PC-9 (cell line): Measurements from ENCODE around the gene KIAA0753. TPM values are rescaled to one million over a fixed set of nuclear protein-coding genes. Genes with fewer than 3 reads are reported as not detected.
"Not testable (repeated sequence)": the region's sequence is repeated elsewhere in the genome, so short reads cannot be mapped to it uniquely, and the experiment has no call there.

ENCODE experiments used
- BruUV-seq: library from RNA; stranded (reverse); fragments of 400-500 nt; replicated peaks from 2 replicates; lab custom pipeline; 2021; lab: Mats Ljungman, UMichigan
- CTCF ChIA-PET: fragments of 300-600 bp; sonication (Branson Sonifier 250); formaldehyde crosslinking; loops from one replicate; lab custom pipeline; 2022; ENCODE audit warnings: antibody characterized with exemption; lab: Charles Lee
- POLR2A ChIA-PET: fragments of 300-600 bp; sonication (Branson Sonifier 250); formaldehyde crosslinking; loops from one replicate; lab custom pipeline; 2022; ENCODE audit warnings: antibody characterized with exemption; ENCODE audit not compliant: unreplicated experiment; lab: Charles Lee
- DNase-seq, 2 experiments: peaks; one replicate each; pipeline versions ENCODE4 v3.0.0 to v3.0.0-alpha.2; 2015 to 2022; ENCODE audit warnings: mixed read lengths in 1 of 2
- H2AFZ ChIP-seq: fragments of 200-600 bp; sonication (generic); 2 replicates; pipeline ENCODE4 v1.8.1; 2017; ENCODE audit warnings: antibody characterized with exemption
- H3F3A ChIP-seq: fragments of 200-600 bp; sonication (generic); 2 replicates; pipeline ENCODE4 v1.8.1; 2017; ENCODE audit warnings: antibody characterized with exemption, mild to moderate bottlenecking, low read depth; ENCODE audit not compliant: insufficient read depth
- H3K27ac ChIP-seq: fragments of 200-600 bp; sonication (generic); 2 replicates; pipeline ENCODE4 v1.6.1; 2016; ENCODE audit warnings: mixed run types
- H3K27me3 ChIP-seq: fragments of 200-600 bp; sonication (generic); 2 replicates; pipeline ENCODE4 v1.6.1; 2016; ENCODE audit warnings: low read depth, mixed run types; ENCODE audit not compliant: insufficient read depth
- H3K36me3 ChIP-seq: fragments of 200-600 bp; sonication (generic); 2 replicates; pipeline ENCODE4 v1.6.1; 2016; ENCODE audit warnings: low read depth, mixed run types
- H3K4me1 ChIP-seq: fragments of 200-600 bp; sonication (generic); replicated peaks from 2 replicates; pipeline ENCODE4 v1.6.1; 2016; ENCODE audit warnings: mixed run types; ENCODE audit not compliant: insufficient read depth
- H3K4me2 ChIP-seq: fragments of 200-600 bp; sonication (generic); 2 replicates; pipeline ENCODE4 v1.6.1; 2017; ENCODE audit warnings: mixed run types
- H3K4me3 ChIP-seq: fragments of 200-600 bp; sonication (generic); 2 replicates; pipeline ENCODE4 v1.6.1; 2016; ENCODE audit warnings: mixed run types
- H3K79me2 ChIP-seq: fragments of 200-600 bp; sonication (generic); 2 replicates; pipeline ENCODE4 v1.6.1; 2017; ENCODE audit warnings: low read depth, mixed run types
- H3K9me2 ChIP-seq: fragments of 200-600 bp; sonication (generic); 2 replicates; pipeline ENCODE4 v1.8.1; 2017; ENCODE audit warnings: mild to moderate bottlenecking; ENCODE audit not compliant: insufficient read depth
- H3K9me3 ChIP-seq: fragments of 200-600 bp; sonication (generic); 2 replicates; pipeline ENCODE4 v1.8.1; 2016; ENCODE audit warnings: low read depth; ENCODE audit not compliant: insufficient read depth
- H4K20me1 ChIP-seq: fragments of 200-600 bp; sonication (generic); 2 replicates; pipeline ENCODE4 v1.8.1; 2017; ENCODE audit not compliant: insufficient read depth
- EZH2 ChIP-seq: fragments of 200-600 bp; sonication (generic); IDR thresholded peaks from 2 replicates; pipeline ENCODE4 v1.8.0; 2017; ENCODE audit warnings: antibody characterized with exemption, low read depth
- intact Hi-C: fragments of 100-400 bp; cut with micrococcal nuclease; formaldehyde crosslinking; loops from one replicate; pipeline ENCODE4 v1.10.0; 2022; ENCODE audit not compliant: unreplicated experiment
- total RNA-seq: library from RNA; stranded (reverse); gene quantifications from 2 replicates; pipeline ENCODE4 v1.2.3, GENCODE V29; 2021
- TF ChIP-seq, protein P1 (sequence below): fragments of 200-600 bp; sonication (generic); conservative IDR thresholded peaks from 2 replicates; pipeline ENCODE4 v1.6.1; 2017; ENCODE audit warnings: mixed run types, antibody characterized with exemption, mild to moderate bottlenecking, moderate library complexity

The KIAA0753 gene
- total RNA-seq, 1 experiment from 2014 or later, result 47.0 TPM

- ChIA-PET POLR2A (no interaction called here), CTCF (no interaction called here)
- no peaks in the 10 kb centered on the region for H3K9me3 ChIP-seq
- peaks cover 2% of the 10 kb centered on the region; the same call in 1 of the 2 replicates for H4K20me1 ChIP-seq
- peaks cover 68% of the 10 kb centered on the region for H3K36me3 ChIP-seq
- peaks cover 5% of the 10 kb centered on the region; the same call in 1 of the 2 replicates for H3K79me2 ChIP-seq
- no peak overlapping the region for H3K27ac ChIP-seq
- peaks cover 13% of the 10 kb centered on the region; the same call in 1 of the 2 replicates for H3F3A ChIP-seq
- no TSS peak for BruUV-seq
- no peaks in the 10 kb centered on the region for H3K27me3 ChIP-seq
- no peak overlapping the region for H3K4me2 ChIP-seq
- intact Hi-C loops, result no loop called here
- no peaks in the 10 kb centered on the region for H3K9me2 ChIP-seq
- H3K4me3 ChIP-seq, result no peak overlapping the region
- H3K4me1 ChIP-seq, result no peaks in the 10 kb centered on the region
- H2AFZ ChIP-seq, result no peak overlapping the region
- TF ChIP-seq, protein P1, sequence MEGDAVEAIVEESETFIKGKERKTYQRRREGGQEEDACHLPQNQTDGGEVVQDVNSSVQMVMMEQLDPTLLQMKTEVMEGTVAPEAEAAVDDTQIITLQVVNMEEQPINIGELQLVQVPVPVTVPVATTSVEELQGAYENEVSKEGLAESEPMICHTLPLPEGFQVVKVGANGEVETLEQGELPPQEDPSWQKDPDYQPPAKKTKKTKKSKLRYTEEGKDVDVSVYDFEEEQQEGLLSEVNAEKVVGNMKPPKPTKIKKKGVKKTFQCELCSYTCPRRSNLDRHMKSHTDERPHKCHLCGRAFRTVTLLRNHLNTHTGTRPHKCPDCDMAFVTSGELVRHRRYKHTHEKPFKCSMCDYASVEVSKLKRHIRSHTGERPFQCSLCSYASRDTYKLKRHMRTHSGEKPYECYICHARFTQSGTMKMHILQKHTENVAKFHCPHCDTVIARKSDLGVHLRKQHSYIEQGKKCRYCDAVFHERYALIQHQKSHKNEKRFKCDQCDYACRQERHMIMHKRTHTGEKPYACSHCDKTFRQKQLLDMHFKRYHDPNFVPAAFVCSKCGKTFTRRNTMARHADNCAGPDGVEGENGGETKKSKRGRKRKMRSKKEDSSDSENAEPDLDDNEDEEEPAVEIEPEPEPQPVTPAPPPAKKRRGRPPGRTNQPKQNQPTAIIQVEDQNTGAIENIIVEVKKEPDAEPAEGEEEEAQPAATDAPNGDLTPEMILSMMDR, result no peak
- no peak for TF ChIP-seq EZH2
- no peak for DNase-seq
These were observed 43.6 kb downstream of the KIAA0753 start for GRCh38 chr17:6596941-6597340.

GRCh38 chr17:6596511-6596910 is 44.0 kb downstream of the KIAA0753 start:
- CTCF ChIA-PET, result no interaction called here
- no peak for DNase-seq
- H3K27ac ChIP-seq, result no peak overlapping the region
- H3K9me2 ChIP-seq, result no peaks in the 10 kb centered on the region
- H4K20me1 ChIP-seq, result no peaks in the 10 kb centered on the region; the same call in 1 of the 2 replicates
- H3K4me2 ChIP-seq, result no peak overlapping the region
- no peaks in the 10 kb centered on the region for H3K9me3 ChIP-seq
- H3K4me3 ChIP-seq, result no peak overlapping the region
- H3K79me2 ChIP-seq, result peaks cover under 1% of the 10 kb centered on the region; the same call in 1 of the 2 replicates
- H3K4me1 ChIP-seq, result no peaks in the 10 kb centered on the region
- POLR2A ChIA-PET, result no interaction called here
- intact Hi-C loops, result no loop called here
- no TSS peak for BruUV-seq
- peaks cover 64% of the 10 kb centered on the region for H3K36me3 ChIP-seq
- H2AFZ ChIP-seq, result no peak overlapping the region
- H3K27me3 ChIP-seq, result no peaks in the 10 kb centered on the region
- peaks cover 13% of the 10 kb centered on the region; the same call in 1 of the 2 replicates for H3F3A ChIP-seq
- TF ChIP-seq, protein P1, result no peak
- TF ChIP-seq EZH2, result no peak

DNA sequence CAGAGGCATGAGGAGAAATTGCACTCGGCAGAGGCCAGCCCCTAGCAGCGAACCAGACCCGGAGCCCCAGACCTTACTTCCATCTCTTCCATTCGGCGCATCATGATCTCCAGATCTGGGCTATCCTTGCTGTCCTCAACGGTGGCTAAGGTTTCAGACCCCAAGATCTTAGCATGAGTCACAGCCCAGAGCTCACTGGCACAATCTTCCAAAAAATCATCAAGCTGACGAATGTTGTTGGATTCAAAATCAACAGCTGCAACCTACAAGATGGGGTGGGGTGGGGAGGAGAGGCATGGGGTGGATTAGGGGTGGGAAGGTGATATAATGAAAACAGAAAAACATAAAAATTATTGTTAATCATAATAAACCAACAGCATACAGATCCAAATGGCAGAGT is 44.4 kb downstream of the KIAA0753 start:
- no TSS peak for BruUV-seq
- TF ChIP-seq, protein P1, result no peak
- TF ChIP-seq EZH2, result no peak
- H3K4me1 ChIP-seq, result no peaks in the 10 kb centered on the region
- ChIA-PET CTCF (no interaction called here), POLR2A (no interaction called here)
- H2AFZ ChIP-seq, result no peak overlapping the region
- no peak for DNase-seq
- intact Hi-C loops, result no loop called here
- no peaks in the 10 kb centered on the region; the same call in 1 of the 2 replicates for H4K20me1 ChIP-seq
- no peaks in the 10 kb centered on the region for H3K79me2 ChIP-seq
- H3F3A ChIP-seq, result peaks cover 13% of the 10 kb centered on the region; the same call in 1 of the 2 replicates
- no peaks in the 10 kb centered on the region for H3K9me3 ChIP-seq
- H3K27me3 ChIP-seq, result no peaks in the 10 kb centered on the region
- H3K9me2 ChIP-seq, result no peaks in the 10 kb centered on the region
- H3K4me2 ChIP-seq, result no peak overlapping the region
- no peak overlapping the region for H3K4me3 ChIP-seq
- peaks cover 60% of the 10 kb centered on the region for H3K36me3 ChIP-seq
- H3K27ac ChIP-seq, result no peak overlapping the region

DNA sequence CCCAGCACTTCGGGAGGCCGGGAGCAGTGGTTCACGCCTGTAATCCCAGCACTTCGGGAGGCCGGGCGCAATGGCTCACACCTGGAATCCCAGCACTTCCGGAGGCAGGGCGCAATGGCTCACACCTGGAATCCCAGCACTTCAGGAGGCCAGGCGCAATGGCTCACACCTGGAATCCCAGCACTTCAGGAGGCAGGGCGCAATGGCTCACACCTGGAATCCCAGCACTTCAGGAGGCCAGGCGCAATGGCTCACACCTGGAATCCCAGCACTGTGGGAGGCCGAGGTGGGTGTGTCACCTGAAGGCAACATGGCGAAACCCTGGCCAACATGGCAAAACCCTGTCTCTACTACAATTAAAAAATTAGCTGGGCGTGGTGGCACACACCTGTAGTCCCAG is 47.1 kb downstream of the KIAA0753 start:
- H3K4me1 ChIP-seq, H3K9me3 ChIP-seq, H2AFZ ChIP-seq, BruUV-seq, H3K27me3 ChIP-seq, H3K9me2 ChIP-seq, H3K79me2 ChIP-seq, H3K27ac ChIP-seq, H4K20me1 ChIP-seq, CTCF ChIA-PET, H3K4me2 ChIP-seq, H3K4me3 ChIP-seq, DNase-seq: not testable (repeated sequence)
- POLR2A ChIA-PET, result interaction anchor here (0.9 kb wide), 1 partner anchor 36 kb away, joined by 7 read pairs; no protein-coding TSS in a partner anchor
- Histone ChIP-seq H3K36me3 (peaks cover 61% of the 10 kb centered on the region), H3F3A (peaks cover 10% of the 10 kb centered on the region; the same call in 1 of the 2 replicates)
- intact Hi-C loops, result loop anchor here (5.0 kb wide), 1 partner anchor 34 kb away; no protein-coding TSS in a partner anchor
